GM23338 (cell line): ENCODE data around the gene CLASRP. TPM values are rescaled to one million over a fixed set of nuclear protein-coding genes. Genes with fewer than 3 reads are reported as not detected.

Experiments
- ATAC-seq: fragments of 200-7000 bp; cut with Tn5 transposase; 3 replicates; pipeline ENCODE4 v1.9.1; 2020
- DNase-seq: peaks from one replicate; pipeline ENCODE4 v3.0.0-alpha.2; 2015; ENCODE audit warnings: low spot score
- H2AFZ ChIP-seq: fragments of 200-600 bp; sonication (generic); 2 replicates; pipeline ENCODE4 v1.8.0; 2016; ENCODE audit warnings: antibody characterized with exemption, mild to moderate bottlenecking, moderate library complexity
- H3F3A ChIP-seq: fragments of 200-600 bp; sonication (generic); replicated peaks from 2 replicates; pipeline ENCODE4 v1.8.0; 2017; ENCODE audit warnings: antibody characterized with exemption, mixed run types, low read depth
- H3K27ac ChIP-seq: fragments of 200-600 bp; sonication (generic); 2 replicates; pipeline ENCODE4 v1.6.1; 2016; ENCODE audit warnings: low read depth
- H3K27me3 ChIP-seq: fragments of 200-600 bp; sonication (generic); 2 replicates; pipeline ENCODE4 v1.8.0; 2016; ENCODE audit warnings: mild to moderate bottlenecking, mixed run types, moderate library complexity; ENCODE audit not compliant: insufficient read depth
- H3K36me3 ChIP-seq: fragments of 200-600 bp; sonication (generic); 2 replicates; pipeline ENCODE4 v1.8.0; 2016; ENCODE audit warnings: mild to moderate bottlenecking; ENCODE audit not compliant: insufficient read depth
- H3K4me1 ChIP-seq: fragments of 200-600 bp; sonication (generic); 2 replicates; pipeline ENCODE4 v1.8.0; 2016; ENCODE audit warnings: mild to moderate bottlenecking, moderate library complexity; ENCODE audit not compliant: insufficient read depth
- H3K4me2 ChIP-seq: fragments of 200-600 bp; sonication (generic); 2 replicates; pipeline ENCODE4 v1.7.1; 2017; ENCODE audit warnings: mixed run types
- H3K4me3 ChIP-seq: fragments of 200-600 bp; sonication (generic); 2 replicates; pipeline ENCODE4 v1.6.1; 2016; ENCODE audit warnings: mixed run types
- H3K79me2 ChIP-seq: fragments of 200-600 bp; sonication (generic); replicated peaks from 2 replicates; pipeline ENCODE4 v1.8.0; 2017; ENCODE audit warnings: mild to moderate bottlenecking; ENCODE audit not compliant: insufficient read depth
- H3K9me2 ChIP-seq: fragments of 200-600 bp; sonication (generic); 2 replicates; pipeline ENCODE4 v1.8.0; 2017; ENCODE audit not compliant: insufficient read depth
- H4K20me1 ChIP-seq: fragments of 200-600 bp; sonication (generic); replicated peaks from 2 replicates; pipeline ENCODE4 v1.8.0; 2017; ENCODE audit warnings: mild to moderate bottlenecking; ENCODE audit not compliant: insufficient read depth
- H3K27ac Mint-ChIP-seq: 2 replicates; pipeline ENCODE4 v1.8.0; 2020; ENCODE audit warnings: inconsistent platforms, mild to moderate bottlenecking, moderate library complexity, mixed read lengths
- H3K27me3 Mint-ChIP-seq: 3 replicates; pipeline ENCODE4 v1.8.0; 2022; ENCODE audit warnings: low read depth, mild to moderate bottlenecking, moderate library complexity, mixed read lengths, inconsistent platforms; ENCODE audit not compliant: insufficient read depth, poor library complexity
- H3K36me3 Mint-ChIP-seq: 3 replicates; pipeline ENCODE4 v1.8.0; 2021; ENCODE audit warnings: low read depth, mild to moderate bottlenecking, inconsistent platforms, moderate library complexity, mixed read lengths
- H3K4me1 Mint-ChIP-seq: 3 replicates; pipeline ENCODE4 v1.8.0; 2020; ENCODE audit warnings: mild to moderate bottlenecking, inconsistent platforms, mixed read lengths
- H3K4me3 Mint-ChIP-seq: 3 replicates; pipeline ENCODE4 v1.8.0; 2021; ENCODE audit warnings: moderate library complexity, mild to moderate bottlenecking, inconsistent platforms, mixed read lengths
- H3K9me3 Mint-ChIP-seq: 3 replicates; pipeline ENCODE4 v1.8.0; 2020; ENCODE audit warnings: moderate library complexity, mild to moderate bottlenecking, inconsistent platforms, mixed read lengths
- CREB1 ChIP-seq: fragments of 250-450 bp; sonication (Bioruptor Pico); IDR thresholded peaks from 2 replicates; pipeline ENCODE4 v1.5.0; 2020; ENCODE audit warnings: low read depth, mild to moderate bottlenecking, moderate library complexity
- CTCF ChIP-seq, 2 experiments: fragments of 200-600 bp in 1 of 2; sonication (generic) in 1 of 2; conservative IDR thresholded peaks; 2 replicates each; pipeline versions ENCODE4 v1.5.1 to v1.6.1; 2016 to 2017; ENCODE audit warnings: antibody characterized with exemption in 2 of 2, low read depth in 2 of 2, mild to moderate bottlenecking in 2 of 2, moderate library complexity in 1 of 2
- ETS1 ChIP-seq: IDR thresholded peaks from 2 replicates; pipeline ENCODE4 v1.6.1; 2016; ENCODE audit warnings: antibody characterized with exemption
- EZH2 ChIP-seq: fragments of 200-600 bp; sonication (generic); IDR thresholded peaks from one replicate; pipeline ENCODE4 v1.8.0; 2017; ENCODE audit warnings: antibody characterized with exemption, mild to moderate bottlenecking, low read depth; ENCODE audit not compliant: unreplicated experiment
- EZH2phosphoT487 ChIP-seq: fragments of 200-600 bp; sonication (generic); IDR thresholded peaks from one replicate; pipeline ENCODE4 v1.8.1; 2018; ENCODE audit warnings: antibody characterized with exemption; ENCODE audit not compliant: unreplicated experiment
- JUNB ChIP-seq: IDR thresholded peaks from one replicate; pipeline ENCODE4 v1.6.1; 2016; ENCODE audit warnings: antibody characterized with exemption; ENCODE audit not compliant: unreplicated experiment
- NANOG ChIP-seq: IDR thresholded peaks from 2 replicates; pipeline ENCODE4 v1.6.1; 2016; ENCODE audit warnings: antibody characterized with exemption, borderline replicate concordance
- POLR2AphosphoS5 ChIP-seq: IDR thresholded peaks from 2 replicates; pipeline ENCODE4 v1.6.1; 2016; ENCODE audit warnings: antibody characterized with exemption, low read depth
- STAT1 ChIP-seq: IDR thresholded peaks from one replicate; pipeline ENCODE4 v1.6.1; 2016; ENCODE audit warnings: antibody characterized with exemption; ENCODE audit not compliant: unreplicated experiment
- ZNF114 ChIP-seq: fragments of 250-450 bp; sonication (Bioruptor Pico); IDR thresholded peaks from 2 replicates; pipeline ENCODE4 v1.5.0; 2020; ENCODE audit warnings: mild to moderate bottlenecking, moderate library complexity
- ZNF331 ChIP-seq: fragments of 250-450 bp; sonication (Bioruptor Pico); IDR thresholded peaks from 2 replicates; pipeline ENCODE4 v1.5.0; 2020; ENCODE audit warnings: low read depth, mild to moderate bottlenecking, moderate library complexity
- ZNF462 ChIP-seq: fragments of 250-450 bp; sonication (Bioruptor Pico); IDR thresholded peaks from 2 replicates; pipeline ENCODE4 v1.5.0; 2020; ENCODE audit warnings: mild to moderate bottlenecking, moderate library complexity
- polyA plus RNA-seq: library from polyadenylated mRNA; unstranded; fragments of >200 nt; fragmentation: Nextera tagmentation; extraction: Ambion mirVana; gene quantifications from 2 replicates; pipeline ENCODE4 v1.2.1, GENCODE V29; 2016
- total RNA-seq: library from RNA; depleted of rRNA; stranded (reverse); fragments of >200 nt; shearing (Covaris generic); gene quantifications from 2 replicates; pipeline ENCODE4 v1.2.3, GENCODE V29; 2014
- TF ChIP-seq, protein P1 (sequence below): IDR thresholded peaks from one replicate; pipeline ENCODE4 v1.6.1; 2018; ENCODE audit warnings: antibody characterized with exemption; ENCODE audit not compliant: unreplicated experiment

CLASRP gene
- total and polyA plus RNA-seq, 2 experiments from 2014 or later: 27.1 to 78.7 TPM

DNA sequence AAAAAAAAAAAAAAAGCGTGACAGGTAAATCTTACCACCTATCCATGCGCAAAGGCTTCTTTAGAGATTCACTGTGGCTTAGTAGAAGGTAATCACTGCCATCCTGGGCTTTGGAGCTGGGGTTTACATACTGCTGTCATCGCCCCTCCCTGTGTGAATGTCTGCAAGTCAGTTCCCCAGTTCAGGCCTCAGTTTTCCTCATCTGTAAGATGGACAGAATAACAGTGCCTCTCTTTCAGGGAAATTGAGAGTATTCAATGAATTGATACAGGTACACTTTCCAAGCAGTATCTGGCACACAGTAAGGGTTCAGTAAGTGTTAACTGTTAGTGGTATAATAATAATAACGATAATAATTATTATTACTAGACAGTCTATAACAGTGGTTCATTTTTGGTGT lies 35.4 kb upstream of the CLASRP start:
- no peak overlapping the region for H3K27ac Mint-ChIP-seq
- Histone ChIP-seq H3F3A (peaks cover 9% of the 10 kb centered on the region; the same call in 1 of the 2 replicates), H3K9me2 (no peaks in the 10 kb centered on the region), H3K79me2 (no peaks in the 10 kb centered on the region), H4K20me1 (no peaks in the 10 kb centered on the region), H3K27me3 (no peaks in the 10 kb centered on the region), H3K4me3 (no peak overlapping the region), H3K4me1 (0 out of 2 replicates have a peak, but pooled peaks cover 3% of the 10 kb centered on the region), H3K4me2 (no peak overlapping the region), H2AFZ (no peak overlapping the region), H3K27ac (no peak overlapping the region), H3K36me3 (no peaks in the 10 kb centered on the region)
- peaks cover 4% of the 10 kb centered on the region; the same call in 1 of the 3 replicates for H3K36me3 Mint-ChIP-seq
- H3K4me1 Mint-ChIP-seq: peaks cover 3% of the 10 kb centered on the region; the same call in 2 of the 3 replicates
- no peak overlapping the region for H3K4me3 Mint-ChIP-seq
- no peak for TF ChIP-seq JUNB
- no peak for TF ChIP-seq CREB1 (CRISPR knock-in tag)
- TF ChIP-seq EZH2phosphoT487: no peak
- no peak for TF ChIP-seq CTCF (conservative IDR thresholded peaks at IDR 0.05; ENCODE audit: low read depth in 2 of 2)
- TF ChIP-seq ZNF331 (CRISPR knock-in tag): no peak
- no peak for TF ChIP-seq STAT1
- no peak for TF ChIP-seq ETS1
- no peak for TF ChIP-seq EZH2
- no peak for TF ChIP-seq NANOG
- TF ChIP-seq, protein P1, sequence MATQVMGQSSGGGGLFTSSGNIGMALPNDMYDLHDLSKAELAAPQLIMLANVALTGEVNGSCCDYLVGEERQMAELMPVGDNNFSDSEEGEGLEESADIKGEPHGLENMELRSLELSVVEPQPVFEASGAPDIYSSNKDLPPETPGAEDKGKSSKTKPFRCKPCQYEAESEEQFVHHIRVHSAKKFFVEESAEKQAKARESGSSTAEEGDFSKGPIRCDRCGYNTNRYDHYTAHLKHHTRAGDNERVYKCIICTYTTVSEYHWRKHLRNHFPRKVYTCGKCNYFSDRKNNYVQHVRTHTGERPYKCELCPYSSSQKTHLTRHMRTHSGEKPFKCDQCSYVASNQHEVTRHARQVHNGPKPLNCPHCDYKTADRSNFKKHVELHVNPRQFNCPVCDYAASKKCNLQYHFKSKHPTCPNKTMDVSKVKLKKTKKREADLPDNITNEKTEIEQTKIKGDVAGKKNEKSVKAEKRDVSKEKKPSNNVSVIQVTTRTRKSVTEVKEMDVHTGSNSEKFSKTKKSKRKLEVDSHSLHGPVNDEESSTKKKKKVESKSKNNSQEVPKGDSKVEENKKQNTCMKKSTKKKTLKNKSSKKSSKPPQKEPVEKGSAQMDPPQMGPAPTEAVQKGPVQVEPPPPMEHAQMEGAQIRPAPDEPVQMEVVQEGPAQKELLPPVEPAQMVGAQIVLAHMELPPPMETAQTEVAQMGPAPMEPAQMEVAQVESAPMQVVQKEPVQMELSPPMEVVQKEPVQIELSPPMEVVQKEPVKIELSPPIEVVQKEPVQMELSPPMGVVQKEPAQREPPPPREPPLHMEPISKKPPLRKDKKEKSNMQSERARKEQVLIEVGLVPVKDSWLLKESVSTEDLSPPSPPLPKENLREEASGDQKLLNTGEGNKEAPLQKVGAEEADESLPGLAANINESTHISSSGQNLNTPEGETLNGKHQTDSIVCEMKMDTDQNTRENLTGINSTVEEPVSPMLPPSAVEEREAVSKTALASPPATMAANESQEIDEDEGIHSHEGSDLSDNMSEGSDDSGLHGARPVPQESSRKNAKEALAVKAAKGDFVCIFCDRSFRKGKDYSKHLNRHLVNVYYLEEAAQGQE: no peak
- TF ChIP-seq POLR2AphosphoS5: no peak
- TF ChIP-seq ZNF462 (CRISPR knock-in tag): no peak
- no peak for TF ChIP-seq ZNF114 (CRISPR knock-in tag)
- no peak for DNase-seq
- peaks cover 19% of the 10 kb centered on the region for H3K27me3 Mint-ChIP-seq
- ATAC-seq: no peak
- H3K9me3 Mint-ChIP-seq: no peaks in the 10 kb centered on the region; the same call in 2 of the 3 replicates
